Activated T-cell treated with anti-CD3 and anti-CD28 coated beads, Interleukin-2, amount 50 U/mL, for 48 hours (primary cell): ENCODE data around the gene BBS2.
"Not testable (repeated sequence)": the region's sequence is repeated elsewhere in the genome, so short reads cannot be mapped to it uniquely, and the experiment has no call there.

ENCODE experiments used
- DNase-seq, 2 experiments: peaks; one replicate each; pipeline ENCODE4 v3.0.0-alpha.2; 2020

Gene BBS2

GRCh38 chr16:56518425-56518824 is 1.4 kb downstream of the BBS2 start:
- DNase-seq = no peak

GRCh38 chr16:56517206-56517605 is 2.6 kb downstream of the BBS2 start:
- no peak for DNase-seq

GRCh38 chr16:56515665-56516064 is 4.2 kb downstream of the BBS2 start:
- no peak for DNase-seq

GRCh38 chr16:56514845-56515244 is 5.0 kb downstream of the BBS2 start:
- DNase-seq = no peak

- DNase-seq = peak; percentile 39 to 46
Observed at GRCh38 chr16:56513972-56514371, 5.9 kb downstream of the BBS2 start.

GRCh38 chr16:56513091-56513490 is 6.7 kb downstream of the BBS2 start:
- no peak for DNase-seq

GRCh38 chr16:56512025-56512424 is 7.8 kb downstream of the BBS2 start:
- no peak for DNase-seq

GRCh38 chr16:56510544-56510943 is 9.3 kb downstream of the BBS2 start:
- DNase-seq = no peak

GRCh38 chr16:56506941-56507340 is 12.9 kb downstream of the BBS2 start:
- DNase-seq = no peak

GRCh38 chr16:56505181-56505580 is 14.6 kb downstream of the BBS2 start:
- DNase-seq = no peak

- no peak for DNase-seq
Observed at GRCh38 chr16:56493815-56494214, 26.0 kb downstream of the BBS2 start.

GRCh38 chr16:56493126-56493525 is 26.7 kb downstream of the BBS2 start:
- DNase-seq = no peak

- DNase-seq = no peak
Observed at GRCh38 chr16:56491657-56492261, 28.1 kb downstream of the BBS2 start.

GRCh38 chr16:56488868-56489267 is 31.0 kb downstream of the BBS2 start:
- not testable (repeated sequence) for DNase-seq

GRCh38 chr16:56488035-56488434 is 31.8 kb downstream of the BBS2 start:
- no peak for DNase-seq

GRCh38 chr16:56483394-56483793 is 36.4 kb downstream of the BBS2 start:
- DNase-seq = no peak

- no peak for DNase-seq
Observed at GRCh38 chr16:56482683-56483236, 37.1 kb downstream of the BBS2 start.

- no peak for DNase-seq
Observed at GRCh38 chr16:56481468-56482122, 38.2 kb downstream of the BBS2 start.

GRCh38 chr16:56480776-56481467 is 38.9 kb downstream of the BBS2 start:
- DNase-seq = no peak

- DNase-seq = no peak
Observed at GRCh38 chr16:56479469-56479868, 40.4 kb downstream of the BBS2 start.

GRCh38 chr16:56478281-56479049 is 41.4 kb downstream of the BBS2 start:
- DNase-seq = no peak

GRCh38 chr16:56477096-56477878 is 42.5 kb downstream of the BBS2 start:
- no peak for DNase-seq
